SH-SY5Y (cell line): Measurements from ENCODE around the gene SPTBN5.

Experiments
- GATA2 ChIP-seq: IDR thresholded peaks from 2 replicates; pipeline ENCODE4 v1.6.1; 2011; ENCODE audit warnings: mild to moderate bottlenecking, low read depth, low read length
- GATA3 ChIP-seq: IDR thresholded peaks from 2 replicates; pipeline ENCODE4 v1.6.1; 2011; ENCODE audit warnings: low read depth, mild to moderate bottlenecking, low read length, moderate library complexity

- TF ChIP-seq GATA2 (no peak), GATA3 (no peak)
Observed at GRCh38 chr15:41872166-41872747, 21.6 kb downstream of the SPTBN5 start.
